Liver (tissue), 9 donors: ENCODE results near the gene TTBK1. TPM values are rescaled to one million over a fixed set of nuclear protein-coding genes. Genes with fewer than 3 reads are reported as not detected.
A peak's percentile ranks its signal among the peaks of the same experiment; 100 is the strongest.

ENCODE experiments used
- DNase-seq: peaks from one replicate; pipeline ENCODE4 v3.0.0-alpha.2; 2017; ENCODE audit warnings: low spot score
- H3K27ac ChIP-seq, 2 donors: one replicate each; pipeline ENCODE4 v1.7.0; 2013; ENCODE audit warnings: inconsistent platforms in 2 of 2, low read length in 2 of 2, control low read depth in 1 of 2, low read depth in 1 of 2, mild to moderate bottlenecking in 1 of 2
- H3K27me3 ChIP-seq, 4 donors: one replicate each; pipeline versions ENCODE4 v1.6.1 to v1.7.0; 2013; ENCODE audit warnings: low read length in 3 of 4, inconsistent platforms in 1 of 4, mild to moderate bottlenecking in 1 of 4, moderate library complexity in 1 of 4; ENCODE audit not compliant: control insufficient read depth in 4 of 4, insufficient read depth in 4 of 4
- H3K36me3 ChIP-seq, 4 donors: one replicate each; pipeline versions ENCODE4 v1.6.1 to v1.7.0; 2013; ENCODE audit warnings: low read length in 3 of 4, mild to moderate bottlenecking in 3 of 4, low read depth in 1 of 4, moderate library complexity in 1 of 4; ENCODE audit not compliant: control insufficient read depth in 4 of 4, insufficient read depth in 3 of 4
- H3K4me1 ChIP-seq, 4 donors: one replicate each; pipeline versions ENCODE4 v1.6.1 to v1.7.0; 2013; ENCODE audit warnings: low read length in 3 of 4, mild to moderate bottlenecking in 3 of 4, moderate library complexity in 1 of 4; ENCODE audit not compliant: control insufficient read depth in 4 of 4, insufficient read depth in 4 of 4
- H3K4me3 ChIP-seq, 3 donors: one replicate each; pipeline versions ENCODE4 v1.6.1 to v1.7.0; 2013; ENCODE audit warnings: low read length in 3 of 3, control low read depth in 1 of 3, low read depth in 1 of 3, mild to moderate bottlenecking in 1 of 3
- H3K9ac ChIP-seq, 2 donors: one replicate each; pipeline ENCODE4 v1.7.0; 2013; ENCODE audit warnings: low read length in 2 of 2, mild to moderate bottlenecking in 2 of 2, moderate library complexity in 2 of 2, control low read depth in 1 of 2, low read depth in 1 of 2
- H3K9me3 ChIP-seq, 4 donors: one replicate each; pipeline versions ENCODE4 v1.6.1 to v1.7.0; 2013; ENCODE audit warnings: low read length in 3 of 4; ENCODE audit not compliant: control insufficient read depth in 4 of 4
- EGR1 ChIP-seq, 2 donors: IDR thresholded peaks; 2 replicates each; pipeline ENCODE4 v1.6.1; 2016 to 2018; ENCODE audit warnings: antibody characterized with exemption in 2 of 2, low read depth in 2 of 2
- FOXA1 ChIP-seq: IDR thresholded peaks from 2 replicates; pipeline ENCODE4 v1.6.1; 2016; ENCODE audit warnings: antibody characterized with exemption
- FOXA2 ChIP-seq: IDR thresholded peaks from 2 replicates; pipeline ENCODE4 v1.6.1; 2016; ENCODE audit warnings: antibody characterized with exemption
- GABPA ChIP-seq, 2 donors: IDR thresholded peaks in 1 of 2; conservative IDR thresholded peaks in 1 of 2; 2 replicates each; pipeline ENCODE4 v1.6.1; 2016; ENCODE audit warnings: antibody characterized with exemption in 2 of 2, mild to moderate bottlenecking in 1 of 2, moderate library complexity in 1 of 2
- JUND ChIP-seq, 2 donors: IDR thresholded peaks; 2 replicates each; pipeline ENCODE4 v1.6.1; 2016; ENCODE audit warnings: antibody characterized with exemption in 2 of 2
- RAD21 ChIP-seq, 2 donors: IDR thresholded peaks; 2 replicates each; pipeline ENCODE4 v1.6.1; 2016; ENCODE audit warnings: antibody characterized with exemption in 2 of 2, mild to moderate bottlenecking in 2 of 2
- REST ChIP-seq: IDR thresholded peaks from 2 replicates; pipeline ENCODE4 v1.6.1; 2016; ENCODE audit warnings: antibody characterized with exemption, mild to moderate bottlenecking
- RXRA ChIP-seq, 2 donors: IDR thresholded peaks; 2 replicates each; pipeline ENCODE4 v1.6.1; 2017 to 2018; ENCODE audit warnings: antibody characterized with exemption in 2 of 2, mild to moderate bottlenecking in 1 of 2
- TAF1 ChIP-seq: conservative IDR thresholded peaks from 2 replicates; pipeline ENCODE4 v1.6.1; 2016; ENCODE audit warnings: antibody characterized with exemption, mild to moderate bottlenecking
- YY1 ChIP-seq: IDR thresholded peaks from 2 replicates; pipeline ENCODE4 v1.6.1; 2016; ENCODE audit warnings: antibody characterized with exemption, mild to moderate bottlenecking
- ZBTB33 ChIP-seq: IDR thresholded peaks from 2 replicates; pipeline ENCODE4 v1.6.1; 2016; ENCODE audit warnings: antibody characterized with exemption
- WGBS: extraction: QIAGEN DNeasy Blood & Tissue Kit; methylation state at CpG from one replicate; pipeline ENCODE4 v1.1.7; 2013; 5-methylcytosine and 5-hydroxymethylcytosine counted together
- polyA plus RNA-seq, 2 donors: library from polyadenylated mRNA; stranded (reverse) in 1 of 2; unstranded in 1 of 2; fragments of 200-250 nt in 1 of 2; fragments of >200 nt in 1 of 2; fragmentation: Nextera tagmentation in 1 of 2; extraction: Ambion mirVana in 1 of 2; gene quantifications; one replicate each; pipeline versions ENCODE4 v1.2.1 to v1.2.3, GENCODE V29; 2013 to 2015
- total RNA-seq, 2 donors: library from RNA; depleted of rRNA; stranded (reverse); fragments of >200 nt; gene quantifications; one replicate each; pipeline ENCODE4 v1.2.3, GENCODE V29; 2014
- TF ChIP-seq, protein P1 (sequence below): fragments of 150-350 bp; IDR thresholded peaks from 2 replicates; pipeline ENCODE4 v1.5.1; 2017; ENCODE audit warnings: improper control_type of control experiment, low read depth, low read length; ENCODE audit not compliant: missing input control
- TF ChIP-seq, protein P2 (sequence below): IDR thresholded peaks from 2 replicates; pipeline ENCODE4 v1.6.1; 2016; ENCODE audit warnings: antibody characterized with exemption
- donor health status: healthy.
- donor health status: healthy.
- donor health status: healthy.
- donor health status: healthy.
- donor health status: healthy.

TTBK1 gene
- total and polyA plus RNA-seq, 4 donors, result 0.14 to 1.2 (median 0.44) TPM

GRCh38 chr6:43304882-43305281 lies 61.6 kb downstream of the TTBK1 start:
- no peak for TF ChIP-seq RAD21 (IDR thresholded peaks at IDR 0.05)
- peak; percentile 69 for TF ChIP-seq REST
- TF ChIP-seq YY1, result no peak
- no peak for TF ChIP-seq ZBTB33
- TF ChIP-seq, protein P1, sequence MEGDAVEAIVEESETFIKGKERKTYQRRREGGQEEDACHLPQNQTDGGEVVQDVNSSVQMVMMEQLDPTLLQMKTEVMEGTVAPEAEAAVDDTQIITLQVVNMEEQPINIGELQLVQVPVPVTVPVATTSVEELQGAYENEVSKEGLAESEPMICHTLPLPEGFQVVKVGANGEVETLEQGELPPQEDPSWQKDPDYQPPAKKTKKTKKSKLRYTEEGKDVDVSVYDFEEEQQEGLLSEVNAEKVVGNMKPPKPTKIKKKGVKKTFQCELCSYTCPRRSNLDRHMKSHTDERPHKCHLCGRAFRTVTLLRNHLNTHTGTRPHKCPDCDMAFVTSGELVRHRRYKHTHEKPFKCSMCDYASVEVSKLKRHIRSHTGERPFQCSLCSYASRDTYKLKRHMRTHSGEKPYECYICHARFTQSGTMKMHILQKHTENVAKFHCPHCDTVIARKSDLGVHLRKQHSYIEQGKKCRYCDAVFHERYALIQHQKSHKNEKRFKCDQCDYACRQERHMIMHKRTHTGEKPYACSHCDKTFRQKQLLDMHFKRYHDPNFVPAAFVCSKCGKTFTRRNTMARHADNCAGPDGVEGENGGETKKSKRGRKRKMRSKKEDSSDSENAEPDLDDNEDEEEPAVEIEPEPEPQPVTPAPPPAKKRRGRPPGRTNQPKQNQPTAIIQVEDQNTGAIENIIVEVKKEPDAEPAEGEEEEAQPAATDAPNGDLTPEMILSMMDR, result no peak
- no peak for TF ChIP-seq GABPA (IDR thresholded peaks at IDR 0.05 in 1 of 2, conservative IDR thresholded peaks at IDR 0.05 in 1 of 2)
- 66% methylated on average over 2 of the region's 2 CpGs for WGBS
- H3K4me1 ChIP-seq, result peaks cover 12 to 57% (median 42%) of the 10 kb centered on the region in 4 donors
- H3K36me3 ChIP-seq, result peaks cover 5 to 19% (median 10%) of the 10 kb centered on the region in 4 donors
- no peak overlapping the region for H3K9ac ChIP-seq
- no peak for DNase-seq
- H3K27me3 ChIP-seq, result no peaks in the 10 kb centered on the region
- H3K4me3 ChIP-seq, result no peak overlapping the region
- H3K9me3 ChIP-seq, result no peaks in the 10 kb centered on the region
- H3K27ac ChIP-seq, result no peak overlapping the region

- no peak for DNase-seq
- H3K27me3 ChIP-seq, result no peaks in the 10 kb centered on the region
- H3K4me1 ChIP-seq, result peaks cover 8 to 45% (median 30%) of the 10 kb centered on the region in 4 donors
- H3K4me3 ChIP-seq, result no peak overlapping the region
- no peaks in the 10 kb centered on the region for H3K9me3 ChIP-seq
- H3K9ac ChIP-seq, result no peak overlapping the region
- WGBS, result 43% methylated on average over 7 of the region's 7 CpGs
- TF ChIP-seq FOXA1, result no peak
- TF ChIP-seq, protein P2, sequence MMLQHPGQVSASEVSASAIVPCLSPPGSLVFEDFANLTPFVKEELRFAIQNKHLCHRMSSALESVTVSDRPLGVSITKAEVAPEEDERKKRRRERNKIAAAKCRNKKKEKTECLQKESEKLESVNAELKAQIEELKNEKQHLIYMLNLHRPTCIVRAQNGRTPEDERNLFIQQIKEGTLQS, result peak; percentile 60
- no peak for TF ChIP-seq TAF1
- no peak for TF ChIP-seq FOXA2
- peak; percentile 19 for TF ChIP-seq REST
- peak; percentile 33 to 48 for TF ChIP-seq RXRA (IDR thresholded peaks at IDR 0.05)
- TF ChIP-seq, protein P1, result no peak
- TF ChIP-seq RAD21 (IDR thresholded peaks at IDR 0.05), result peak in 1 of 2 donors; percentile 25
- peak in 1 of 2 donors; percentile 11 for TF ChIP-seq EGR1 (IDR thresholded peaks at IDR 0.05; ENCODE audit: low read depth in 2 of 2)
- no peak for TF ChIP-seq YY1
- TF ChIP-seq JUND (IDR thresholded peaks at IDR 0.05), result peak; percentile 86 to 88
- H3K36me3 ChIP-seq, result peaks cover 5 to 16% (median 10%) of the 10 kb centered on the region in 4 donors
- H3K27ac ChIP-seq, result peak overlapping the region; percentile 29 to 71
Observed at GRCh38 chr6:43306086-43306485, 62.8 kb downstream of the TTBK1 start.
